Measurements from ENCODE around the gene CAT.
"Not testable (repeated sequence)": the region's sequence is repeated elsewhere in the genome, so short reads cannot be mapped to it uniquely, and the experiment has no call there.

Gene CAT

GRCh38 chr11:34423300-34423699, 15.4 kb upstream of the CAT start:
- no peak for TF ChIP-seq CTCF (IDR thresholded peaks at IDR 0.05)
- Histone ChIP-seq H3K27ac (no peak overlapping the region), H3K4me3 (no peak overlapping the region)
- DNase-seq (ENCODE audit: low spot score) = no peak

DNA sequence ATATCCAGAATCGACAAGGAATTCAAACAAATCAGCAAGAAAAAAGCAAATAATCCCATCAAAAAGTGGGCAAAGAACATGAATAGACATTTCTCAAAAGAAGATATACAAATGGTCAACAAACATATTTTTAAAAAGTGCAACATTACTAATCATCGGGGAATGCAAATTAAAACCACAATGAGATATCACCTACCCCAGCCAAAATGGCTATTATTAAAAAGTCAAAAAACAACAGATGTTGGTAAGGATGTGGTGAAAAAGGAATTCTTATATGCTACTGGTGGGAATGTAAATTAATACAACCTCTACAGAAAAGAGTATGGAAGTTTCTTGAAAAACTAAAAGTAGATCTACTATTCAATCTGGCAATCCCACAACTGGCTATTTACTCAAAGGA, 13.9 kb upstream of the CAT start:
- not testable (repeated sequence) for DNase-seq (ENCODE audit: low spot score); H3K4me3 ChIP-seq; H3K27ac ChIP-seq

- Histone ChIP-seq H3K4me3 (no peak overlapping the region), H3K27ac (no peak overlapping the region)
- no peak for DNase-seq (ENCODE audit: low spot score)
- TF ChIP-seq CTCF (IDR thresholded peaks at IDR 0.05) = no peak
Observed at GRCh38 chr11:34425360-34425759, 13.4 kb upstream of the CAT start.

DNA sequence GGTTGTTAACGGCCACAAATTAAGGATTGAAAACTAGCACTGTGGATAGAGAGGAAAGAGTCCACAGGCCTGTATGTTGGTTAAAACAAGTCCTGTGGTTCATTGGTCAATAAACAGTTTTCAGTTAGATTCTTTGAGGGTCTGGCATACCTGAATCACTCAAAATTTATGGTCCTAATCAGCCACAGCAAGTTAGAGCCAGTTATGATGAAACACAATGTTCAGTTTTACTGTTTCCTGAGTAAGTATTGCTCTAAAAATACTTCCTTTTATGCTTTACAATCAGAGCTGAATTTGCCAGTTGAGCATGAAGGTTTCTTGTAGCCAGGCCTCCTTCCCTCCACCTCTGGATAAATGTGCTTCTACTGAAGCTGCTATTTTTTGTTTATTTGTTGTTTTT, 12.9 kb upstream of the CAT start:
- H3K4me3 ChIP-seq = no peak overlapping the region
- DNase-seq (ENCODE audit: low spot score) = no peak
- TF ChIP-seq CTCF (IDR thresholded peaks at IDR 0.05) = no peak
- H3K27ac ChIP-seq = no peak overlapping the region

GRCh38 chr11:34426766-34427185, 12.0 kb upstream of the CAT start:
- no peak for TF ChIP-seq CTCF (IDR thresholded peaks at IDR 0.05)
- no peak for DNase-seq (ENCODE audit: low spot score)
- Histone ChIP-seq H3K27ac (no peak overlapping the region), H3K4me3 (no peak overlapping the region)

DNA sequence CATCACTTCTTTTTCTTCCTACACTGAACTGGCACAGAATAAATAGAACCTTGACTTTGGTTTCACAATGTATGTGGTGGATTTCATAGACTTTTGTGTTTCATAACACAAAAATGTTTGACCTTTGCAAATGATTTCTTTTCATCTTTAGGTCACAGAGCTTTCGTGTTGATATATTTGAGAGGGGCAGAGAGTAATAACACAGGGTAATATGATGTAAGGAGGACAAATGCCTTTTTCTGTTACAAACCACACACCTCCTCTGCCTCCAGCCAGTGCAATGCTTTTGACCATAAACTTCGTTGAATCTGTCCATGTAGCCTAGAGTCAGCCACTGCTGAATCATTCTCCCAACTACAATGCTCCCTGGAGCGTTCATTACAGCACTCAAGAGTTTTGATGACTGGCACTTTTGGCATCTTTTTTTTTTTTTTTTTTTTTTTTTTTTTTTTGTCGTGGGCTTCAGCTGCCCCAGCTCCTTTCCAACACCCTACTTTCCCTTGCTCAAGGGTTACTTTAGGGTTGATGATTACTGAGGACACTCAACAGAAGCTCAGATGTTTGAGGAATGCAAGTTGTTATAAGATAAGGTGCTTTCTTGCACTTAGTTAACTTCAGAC, 11.4 kb upstream of the CAT start:
- Histone ChIP-seq H3K4me3 (no peak overlapping the region), H3K27ac (no peak overlapping the region)
- DNase-seq (ENCODE audit: low spot score) = no peak
- no peak for TF ChIP-seq CTCF (IDR thresholded peaks at IDR 0.05)

DNA sequence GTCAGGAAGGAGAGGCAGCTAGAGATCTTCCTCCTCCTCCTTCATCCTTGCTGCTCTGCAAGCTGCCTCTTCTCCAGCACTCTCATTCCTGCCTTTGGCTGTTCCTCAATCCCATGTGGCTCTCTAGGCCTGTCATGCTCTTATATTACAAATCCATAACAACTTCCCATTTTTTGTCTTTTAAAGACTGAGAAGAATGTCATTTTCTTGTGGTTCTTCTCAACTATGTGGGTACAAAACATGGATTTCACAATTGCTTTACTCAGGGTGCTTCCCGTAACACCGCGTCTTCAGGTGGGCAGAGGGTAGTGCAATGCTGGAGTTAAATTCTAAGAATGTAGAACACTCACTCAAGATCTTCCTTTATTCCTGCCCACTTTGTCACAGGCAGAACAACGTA, 6.8 kb upstream of the CAT start:
- no peak overlapping the region for H3K4me3 ChIP-seq
- no peak for TF ChIP-seq CTCF (IDR thresholded peaks at IDR 0.05)
- H3K27ac ChIP-seq = no peak overlapping the region
- no peak for DNase-seq (ENCODE audit: low spot score)

- Histone ChIP-seq H3K27ac (no peak overlapping the region), H3K4me3 (no peak overlapping the region)
- DNase-seq (ENCODE audit: low spot score) = no peak
- TF ChIP-seq CTCF (IDR thresholded peaks at IDR 0.05) = no peak
Observed at GRCh38 chr11:34432822-34433221, 5.9 kb upstream of the CAT start.

Data from coronary artery (tissue), 2 donors.